ENCODE results near the gene RNF208.
A peak's percentile ranks its signal among the peaks of the same experiment; 100 is the strongest.

RNF208 gene

GRCh38 chr9:137252555-137253506, 30.8 kb upstream of the RNF208 start:
- H3K9me3 ChIP-seq (ENCODE audit: insufficient read depth, low read length, severe bottlenecking): no peaks in the 10 kb centered on the region
- peaks cover 14% of the 10 kb centered on the region for H4K20me1 ChIP-seq (ENCODE audit: insufficient read depth, low read length)
- DNase-seq (no peak), ATAC-seq (ENCODE audit: insufficient read depth, low read depth) (no peak)
- peaks cover 28% of the 10 kb centered on the region for H3K79me2 ChIP-seq (ENCODE audit: insufficient read depth, low read length)
- H3K4me2 ChIP-seq (ENCODE audit: insufficient read depth, low read length): 0 out of 2 replicates have a peak overlapping the region, but pooled peaks have one; percentile 94
- H3K36me3 ChIP-seq (ENCODE audit: insufficient read depth, low read length): peaks cover 17% of the 10 kb centered on the region
- H3K27me3 ChIP-seq (ENCODE audit: insufficient read depth, low read length, poor library complexity): no peaks in the 10 kb centered on the region
- peaks cover 31% of the 10 kb centered on the region for H3K4me1 ChIP-seq (ENCODE audit: insufficient read depth, low read length)
- no peak overlapping the region for H3K4me3 ChIP-seq (ENCODE audit: low read depth in 1 of 2, low read length in 2 of 2)
- no peak overlapping the region for H2AFZ ChIP-seq (ENCODE audit: low read depth, low read length)
- peak overlapping the region; percentile 91; the same call in 1 of the 2 replicates for H3K9ac ChIP-seq (ENCODE audit: low read depth, low read length)
- TF ChIP-seq CTCF (IDR thresholded peaks at IDR 0.05; ENCODE audit: borderline replicate concordance, extremely low read depth, low read length, poor library complexity, severe bottlenecking): no peak
- TF ChIP-seq EZH2 (IDR thresholded peaks at IDR 0.05; ENCODE audit: borderline replicate concordance, low read depth, low read length, severe bottlenecking): no peak
- H3K27ac ChIP-seq (ENCODE audit: low read length): no peak overlapping the region

- H3K4me3 ChIP-seq (ENCODE audit: low read depth in 1 of 2, low read length in 2 of 2): no peak overlapping the region
- no peaks in the 10 kb centered on the region for H3K27me3 ChIP-seq (ENCODE audit: insufficient read depth, low read length, poor library complexity)
- no peak overlapping the region for H3K27ac ChIP-seq (ENCODE audit: low read length)
- H3K9me3 ChIP-seq (ENCODE audit: insufficient read depth, low read length, severe bottlenecking): no peaks in the 10 kb centered on the region
- peaks cover 26% of the 10 kb centered on the region for H3K4me1 ChIP-seq (ENCODE audit: insufficient read depth, low read length)
- H3K9ac ChIP-seq (ENCODE audit: low read depth, low read length): no peak overlapping the region
- H4K20me1 ChIP-seq (ENCODE audit: insufficient read depth, low read length): peaks cover 11% of the 10 kb centered on the region
- H3K36me3 ChIP-seq (ENCODE audit: insufficient read depth, low read length): peaks cover 12% of the 10 kb centered on the region
- ATAC-seq (ENCODE audit: insufficient read depth, low read depth) (no peak), DNase-seq (no peak)
- TF ChIP-seq EZH2 (IDR thresholded peaks at IDR 0.05; ENCODE audit: borderline replicate concordance, low read depth, low read length, severe bottlenecking) (no peak), CTCF (IDR thresholded peaks at IDR 0.05; ENCODE audit: borderline replicate concordance, extremely low read depth, low read length, poor library complexity, severe bottlenecking) (no peak)
- H3K4me2 ChIP-seq (ENCODE audit: insufficient read depth, low read length): no peak overlapping the region
- H2AFZ ChIP-seq (ENCODE audit: low read depth, low read length): no peak overlapping the region
- peaks cover 21% of the 10 kb centered on the region for H3K79me2 ChIP-seq (ENCODE audit: insufficient read depth, low read length)
Measured at GRCh38 chr9:137251490-137252268, 29.6 kb upstream of the RNF208 start.

- peaks cover 20% of the 10 kb centered on the region for H3K4me1 ChIP-seq (ENCODE audit: insufficient read depth, low read length)
- H3K27ac ChIP-seq (ENCODE audit: low read length): no peak within 1 kb of the TSS
- H3K36me3 ChIP-seq (ENCODE audit: insufficient read depth, low read length): peaks cover 6% of the 10 kb centered on the region
- no peak for TF ChIP-seq CTCF (IDR thresholded peaks at IDR 0.05; ENCODE audit: borderline replicate concordance, extremely low read depth, low read length, poor library complexity, severe bottlenecking)
- TF ChIP-seq EZH2 (IDR thresholded peaks at IDR 0.05; ENCODE audit: borderline replicate concordance, low read depth, low read length, severe bottlenecking): no peak
- H3K9me3 ChIP-seq (ENCODE audit: insufficient read depth, low read length, severe bottlenecking): no peaks in the 10 kb centered on the region
- H3K9ac ChIP-seq (ENCODE audit: low read depth, low read length): no peak within 1 kb of the TSS
- no peak within 1 kb of the TSS for H2AFZ ChIP-seq (ENCODE audit: low read depth, low read length)
- ATAC-seq (ENCODE audit: insufficient read depth, low read depth) (no peak), DNase-seq (no peak)
- H3K4me2 ChIP-seq (ENCODE audit: insufficient read depth, low read length): no peak within 1 kb of the TSS
- peaks cover 6% of the 10 kb centered on the region for H4K20me1 ChIP-seq (ENCODE audit: insufficient read depth, low read length)
- H3K79me2 ChIP-seq (ENCODE audit: insufficient read depth, low read length): peaks cover 15% of the 10 kb centered on the region
- no peak within 1 kb of the TSS for H3K4me3 ChIP-seq (ENCODE audit: low read depth in 1 of 2, low read length in 2 of 2)
- no peaks in the 10 kb centered on the region for H3K27me3 ChIP-seq (ENCODE audit: insufficient read depth, low read length, poor library complexity)
Measured at GRCh38 chr9:137251194-137251461, 29.1 kb upstream of the RNF208 start, which contains the start of gene STPG3. Gene STPG3 (plus strand): TSS chr9:137251286. CDS start chr9:137251287, 1 bp downstream.
